ENCODE data around the gene FOXO6. TPM values are rescaled to one million over a fixed set of nuclear protein-coding genes. Genes with fewer than 3 reads are reported as not detected.

FOXO6 gene
- total RNA-seq, 1 donor from 2014 or later = 1.4 TPM

DNA sequence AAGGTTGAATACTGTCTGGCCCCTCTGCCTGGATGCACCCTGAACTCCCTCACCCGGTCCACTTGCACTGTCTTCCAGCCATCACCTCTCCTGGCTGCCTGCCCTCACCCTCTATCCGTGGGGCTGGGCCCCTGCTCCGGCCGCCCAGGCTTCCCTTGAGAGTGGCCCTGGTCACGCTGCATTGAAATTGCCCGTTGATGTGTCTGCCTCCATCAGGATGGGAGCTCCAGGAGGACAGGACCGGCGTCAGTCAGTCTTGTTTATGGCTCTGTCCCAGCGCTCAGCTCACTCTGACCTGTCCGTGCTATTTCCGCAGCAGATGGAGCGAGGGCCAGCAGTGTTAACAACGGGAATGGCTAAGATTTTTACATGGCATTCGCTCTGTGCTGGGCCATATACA lies 34.9 kb downstream of the FOXO6 start:
- no peak overlapping the region for H3K4me3 Mint-ChIP-seq
- peaks cover 46% of the 10 kb centered on the region for H3K4me1 Mint-ChIP-seq
- H3K27ac Mint-ChIP-seq (ENCODE audit: unreplicated experiment) = peak overlapping the region; percentile 91
- H3K9me3 Mint-ChIP-seq = no peaks in the 10 kb centered on the region
- H3K27me3 Mint-ChIP-seq (ENCODE audit: low read depth) = peaks cover 12% of the 10 kb centered on the region
- TF ChIP-seq, protein P1, sequence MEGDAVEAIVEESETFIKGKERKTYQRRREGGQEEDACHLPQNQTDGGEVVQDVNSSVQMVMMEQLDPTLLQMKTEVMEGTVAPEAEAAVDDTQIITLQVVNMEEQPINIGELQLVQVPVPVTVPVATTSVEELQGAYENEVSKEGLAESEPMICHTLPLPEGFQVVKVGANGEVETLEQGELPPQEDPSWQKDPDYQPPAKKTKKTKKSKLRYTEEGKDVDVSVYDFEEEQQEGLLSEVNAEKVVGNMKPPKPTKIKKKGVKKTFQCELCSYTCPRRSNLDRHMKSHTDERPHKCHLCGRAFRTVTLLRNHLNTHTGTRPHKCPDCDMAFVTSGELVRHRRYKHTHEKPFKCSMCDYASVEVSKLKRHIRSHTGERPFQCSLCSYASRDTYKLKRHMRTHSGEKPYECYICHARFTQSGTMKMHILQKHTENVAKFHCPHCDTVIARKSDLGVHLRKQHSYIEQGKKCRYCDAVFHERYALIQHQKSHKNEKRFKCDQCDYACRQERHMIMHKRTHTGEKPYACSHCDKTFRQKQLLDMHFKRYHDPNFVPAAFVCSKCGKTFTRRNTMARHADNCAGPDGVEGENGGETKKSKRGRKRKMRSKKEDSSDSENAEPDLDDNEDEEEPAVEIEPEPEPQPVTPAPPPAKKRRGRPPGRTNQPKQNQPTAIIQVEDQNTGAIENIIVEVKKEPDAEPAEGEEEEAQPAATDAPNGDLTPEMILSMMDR (conservative IDR thresholded peaks at IDR 0.05) = no peak
- peaks cover 2% of the 10 kb centered on the region for H3K36me3 Mint-ChIP-seq (ENCODE audit: low read depth)
- DNase-seq (ENCODE audit: low read depth, low spot score) = no peak

DNA sequence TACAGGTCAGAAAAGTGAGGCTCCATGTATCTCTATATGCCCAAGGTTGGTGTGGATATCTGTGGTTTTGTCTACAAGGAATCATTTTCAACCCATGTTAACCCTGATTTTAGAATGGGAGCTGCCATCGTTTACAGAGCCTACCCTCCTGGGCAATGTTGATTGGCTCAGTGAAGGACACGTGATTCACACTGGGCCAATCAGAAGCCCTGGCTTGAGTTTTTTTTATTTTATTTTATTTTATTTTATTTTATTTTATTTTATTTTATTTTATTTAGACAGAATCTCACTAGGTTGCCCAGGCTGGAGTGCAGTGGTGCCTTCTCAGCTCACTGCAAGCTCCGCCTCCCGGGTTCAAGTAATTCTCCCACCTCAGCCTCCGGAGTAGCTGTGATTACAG lies 35.8 kb downstream of the FOXO6 start:
- TF ChIP-seq, protein P1 (conservative IDR thresholded peaks at IDR 0.05) = no peak
- no peak overlapping the region for H3K27ac Mint-ChIP-seq (ENCODE audit: unreplicated experiment)
- H3K36me3 Mint-ChIP-seq (ENCODE audit: low read depth) = peaks cover 2% of the 10 kb centered on the region
- H3K27me3 Mint-ChIP-seq (ENCODE audit: low read depth) = peaks cover 14% of the 10 kb centered on the region
- DNase-seq (ENCODE audit: low read depth, low spot score) = no peak
- peaks cover 46% of the 10 kb centered on the region for H3K4me1 Mint-ChIP-seq
- H3K9me3 Mint-ChIP-seq = no peaks in the 10 kb centered on the region
- no peak overlapping the region for H3K4me3 Mint-ChIP-seq

DNA sequence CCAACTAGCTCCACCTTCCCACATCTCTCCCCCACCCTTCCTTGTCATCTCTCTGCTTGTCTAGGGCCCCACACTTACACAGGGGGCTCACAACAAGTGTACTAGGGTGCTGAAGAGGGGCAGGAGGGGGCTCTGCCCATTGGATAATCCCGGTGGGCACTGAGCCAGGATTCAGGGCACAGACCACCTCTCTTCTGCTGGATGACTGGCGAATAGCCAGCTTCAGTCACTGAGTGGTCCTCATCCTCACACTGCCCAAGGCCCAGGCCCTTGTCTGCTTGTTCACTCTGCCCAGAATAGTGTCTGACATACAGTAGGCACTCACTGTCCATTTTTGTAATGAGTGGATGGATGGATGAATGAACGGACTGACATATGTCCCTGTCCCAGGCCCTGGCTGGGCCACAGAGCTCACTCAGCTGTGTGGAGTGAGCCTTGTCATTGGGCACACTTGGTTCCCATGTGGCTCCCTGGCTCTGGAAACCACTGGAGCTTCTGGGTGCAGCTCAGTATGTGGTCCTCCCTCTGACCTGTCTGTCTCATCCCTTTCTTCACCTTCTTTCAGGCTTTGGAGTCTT lies 36.6 kb downstream of the FOXO6 start:
- TF ChIP-seq, protein P1 (conservative IDR thresholded peaks at IDR 0.05) = no peak
- Mint-ChIP-seq H3K4me1 (peaks cover 42% of the 10 kb centered on the region), H3K9me3 (no peaks in the 10 kb centered on the region), H3K36me3 (ENCODE audit: low read depth) (peaks cover 2% of the 10 kb centered on the region), H3K27me3 (ENCODE audit: low read depth) (peaks cover 18% of the 10 kb centered on the region), H3K4me3 (no peak overlapping the region), H3K27ac (ENCODE audit: unreplicated experiment) (no peak overlapping the region)
- DNase-seq (ENCODE audit: low read depth, low spot score) = no peak

DNA sequence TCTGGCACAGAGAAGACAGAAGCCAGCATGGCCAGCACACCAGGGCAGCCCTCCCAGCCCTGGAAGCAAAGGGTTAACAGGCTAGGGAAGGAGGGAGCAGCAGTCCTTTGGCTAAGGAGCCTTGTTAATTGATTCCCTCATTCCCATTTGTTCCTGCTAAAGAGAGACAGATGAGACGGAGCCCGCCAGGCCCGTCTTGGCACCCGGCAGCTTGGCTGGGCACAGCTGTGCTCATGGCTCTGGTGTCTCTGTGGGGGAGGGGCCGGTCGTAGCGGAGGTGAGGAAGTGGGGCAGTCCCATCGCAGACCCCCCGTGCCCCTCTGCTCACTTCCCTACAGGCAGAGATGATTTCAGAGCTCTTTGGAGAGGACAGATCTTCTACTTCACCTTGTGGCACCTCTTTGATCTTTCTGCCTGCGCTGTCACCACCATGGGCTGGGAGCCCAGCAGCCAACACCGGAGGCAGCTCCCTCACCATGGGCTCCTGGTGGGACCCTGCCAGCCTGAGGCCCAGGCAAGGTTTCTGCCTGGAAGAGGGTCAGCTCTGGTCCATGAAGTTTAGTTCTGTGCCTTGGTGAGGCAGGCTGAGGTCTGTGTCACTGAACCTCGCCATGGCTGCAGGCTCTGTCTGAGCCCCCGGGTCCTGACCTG lies 38.0 kb downstream of the FOXO6 start:
- no peak overlapping the region for H3K4me3 Mint-ChIP-seq
- no peak overlapping the region for H3K27ac Mint-ChIP-seq (ENCODE audit: unreplicated experiment)
- TF ChIP-seq, protein P1 (conservative IDR thresholded peaks at IDR 0.05) = no peak
- H3K4me1 Mint-ChIP-seq = peaks cover 35% of the 10 kb centered on the region
- peaks cover 26% of the 10 kb centered on the region for H3K27me3 Mint-ChIP-seq (ENCODE audit: low read depth)
- peaks cover 2% of the 10 kb centered on the region for H3K36me3 Mint-ChIP-seq (ENCODE audit: low read depth)
- no peak for DNase-seq (ENCODE audit: low read depth, low spot score)
- H3K9me3 Mint-ChIP-seq = no peaks in the 10 kb centered on the region

DNA sequence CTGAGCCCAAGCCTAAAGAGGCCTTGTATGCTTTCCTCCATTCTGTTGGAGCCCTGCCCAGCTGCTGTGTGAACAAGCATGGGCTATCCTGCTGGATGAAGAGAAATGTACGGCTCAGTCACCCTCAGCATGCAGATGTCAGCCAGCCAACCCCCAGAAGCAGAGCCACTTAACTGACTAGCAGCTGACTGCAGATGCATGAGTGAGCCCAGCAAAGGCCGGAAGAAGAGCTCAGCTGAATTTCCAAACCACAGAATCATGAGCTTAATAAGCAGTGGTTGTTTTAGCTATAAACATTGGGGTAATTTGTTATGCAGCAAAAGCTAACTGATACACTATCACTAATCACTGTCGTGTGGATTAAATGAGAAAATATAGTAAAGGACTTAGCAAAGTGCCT lies 39.0 kb downstream of the FOXO6 start:
- peaks cover 35% of the 10 kb centered on the region for H3K4me1 Mint-ChIP-seq
- no peak overlapping the region for H3K4me3 Mint-ChIP-seq
- H3K27me3 Mint-ChIP-seq (ENCODE audit: low read depth) = peaks cover 26% of the 10 kb centered on the region
- no peaks in the 10 kb centered on the region for H3K9me3 Mint-ChIP-seq
- H3K27ac Mint-ChIP-seq (ENCODE audit: unreplicated experiment) = no peak overlapping the region
- TF ChIP-seq, protein P1 (conservative IDR thresholded peaks at IDR 0.05) = no peak
- DNase-seq (ENCODE audit: low read depth, low spot score) = no peak
- H3K36me3 Mint-ChIP-seq (ENCODE audit: low read depth) = peaks cover 2% of the 10 kb centered on the region
